Trophoblast cell (in vitro differentiated cells and primary cell): Measurements from ENCODE around the gene PFKFB2.

Source experiments
- DNase-seq, 2 donors: peaks; one replicate each; pipeline ENCODE4 v3.0.0-alpha.2; 2016
- H2AFZ ChIP-seq: 2 replicates; pipeline ENCODE4 v1.6.1; 2013; ENCODE audit warnings: low read length, moderate library complexity, mild to moderate bottlenecking; ENCODE audit not compliant: insufficient read depth, poor library complexity
- H2AK5ac ChIP-seq: 2 replicates; pipeline ENCODE4 v1.6.1; 2013; ENCODE audit warnings: mild to moderate bottlenecking, low read length
- H2BK120ac ChIP-seq: 2 replicates; pipeline ENCODE4 v1.6.1; 2013; ENCODE audit warnings: low read length, mild to moderate bottlenecking, moderate library complexity; ENCODE audit not compliant: insufficient read depth, poor library complexity
- H2BK12ac ChIP-seq: 2 replicates; pipeline ENCODE4 v1.6.1; 2013; ENCODE audit warnings: mild to moderate bottlenecking, low read length, moderate library complexity
- H2BK5ac ChIP-seq: 2 replicates; pipeline ENCODE4 v1.6.1; 2013; ENCODE audit warnings: low read length, low read depth, moderate library complexity, mild to moderate bottlenecking; ENCODE audit not compliant: poor library complexity
- H3K14ac ChIP-seq: 2 replicates; pipeline ENCODE4 v1.6.1; 2013; ENCODE audit warnings: mild to moderate bottlenecking, low read length
- H3K18ac ChIP-seq: 2 replicates; pipeline ENCODE4 v1.6.1; 2013; ENCODE audit warnings: mild to moderate bottlenecking, low read length
- H3K23ac ChIP-seq: 2 replicates; pipeline ENCODE4 v1.6.1; 2013; ENCODE audit warnings: low read length
- H3K27ac ChIP-seq: 2 replicates; pipeline ENCODE4 v1.5.1; 2013; ENCODE audit warnings: low read depth, mild to moderate bottlenecking, inconsistent platforms, low read length, moderate library complexity
- H3K27me3 ChIP-seq: 2 replicates; pipeline ENCODE4 v1.6.1; 2013; ENCODE audit warnings: inconsistent platforms, mild to moderate bottlenecking, low read length, moderate library complexity; ENCODE audit not compliant: insufficient read depth
- H3K36me3 ChIP-seq, 2 experiments: 1 replicate in 1 of 2; 2 replicates in 1 of 2; pipeline ENCODE4 v1.6.1; 2013; ENCODE audit warnings: low read length in 2 of 2, mild to moderate bottlenecking in 2 of 2, moderate library complexity in 1 of 2; ENCODE audit not compliant: insufficient read depth in 2 of 2, control insufficient read depth in 1 of 2
- H3K4ac ChIP-seq: 2 replicates; pipeline ENCODE4 v1.6.1; 2013; ENCODE audit warnings: low read depth, mild to moderate bottlenecking, low read length, moderate library complexity
- H3K4me1 ChIP-seq, 2 experiments: 1 replicate in 1 of 2; 2 replicates in 1 of 2; pipeline ENCODE4 v1.6.1; 2013; ENCODE audit warnings: low read length in 2 of 2, mild to moderate bottlenecking in 2 of 2, moderate library complexity in 1 of 2; ENCODE audit not compliant: insufficient read depth in 2 of 2, control insufficient read depth in 1 of 2
- H3K4me2 ChIP-seq: 2 replicates; pipeline ENCODE4 v1.6.1; 2013; ENCODE audit warnings: inconsistent platforms, mild to moderate bottlenecking, low read length, moderate library complexity
- H3K4me3 ChIP-seq: 2 replicates; pipeline ENCODE4 v1.5.1; 2013; ENCODE audit warnings: mild to moderate bottlenecking, low read depth, low read length, inconsistent platforms
- H3K79me1 ChIP-seq: one replicate; pipeline ENCODE4 v1.6.1; 2013; ENCODE audit warnings: low read length
- H3K79me2 ChIP-seq: 2 replicates; pipeline ENCODE4 v1.6.1; 2013; ENCODE audit warnings: low read length, mild to moderate bottlenecking; ENCODE audit not compliant: control insufficient read depth, insufficient read depth, poor library complexity
- H3K9ac ChIP-seq: 2 replicates; pipeline ENCODE4 v1.6.1; 2013; ENCODE audit warnings: mild to moderate bottlenecking, low read length
- H3K9me3 ChIP-seq: 2 replicates; pipeline ENCODE4 v1.6.1; 2013; ENCODE audit warnings: low read depth, mild to moderate bottlenecking, control low read depth, inconsistent platforms, low read length; ENCODE audit not compliant: insufficient read depth
- H4K12ac ChIP-seq: 2 replicates; pipeline ENCODE4 v1.6.1; 2013; ENCODE audit warnings: low read depth, mild to moderate bottlenecking, low read length, moderate library complexity
- H4K8ac ChIP-seq: 2 replicates; pipeline ENCODE4 v1.6.1; 2013; ENCODE audit warnings: low read depth, mild to moderate bottlenecking, low read length, moderate library complexity
- H4K91ac ChIP-seq: one replicate; pipeline ENCODE4 v1.6.1; 2013; ENCODE audit warnings: low read depth, mild to moderate bottlenecking, low read length, moderate library complexity
- WGBS: extraction: QIAGEN DNeasy Blood & Tissue Kit; methylation state at CpG from one replicate; pipeline ENCODE4 v1.1.7; 2013; ENCODE audit warnings: missing lambda C conversion rate; ENCODE audit not compliant: insufficient read length, insufficient coverage; ENCODE audit errors: extremely low coverage; 5-methylcytosine and 5-hydroxymethylcytosine counted together

PFKFB2 gene

DNA sequence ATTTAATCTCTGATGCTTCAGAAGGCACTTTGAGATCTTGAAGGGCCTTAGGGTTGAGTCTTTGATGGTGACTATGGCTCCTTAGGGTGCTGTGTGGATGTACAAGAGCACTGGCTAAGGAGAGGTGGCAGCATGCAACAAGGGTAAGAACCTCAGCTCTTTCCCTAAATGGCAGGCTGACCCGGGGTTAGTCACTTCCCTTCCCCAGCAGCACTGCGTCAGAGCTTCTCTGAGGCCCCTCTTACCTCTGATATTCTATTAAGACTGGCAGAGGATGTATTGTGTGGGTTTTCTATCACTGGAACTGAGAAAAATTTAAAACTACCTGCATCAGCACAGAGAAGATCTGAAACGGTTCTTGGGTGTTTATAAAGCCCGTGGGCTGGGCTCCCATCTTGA, 32.4 kb upstream of the PFKFB2 start:
- H2AK5ac ChIP-seq = no peak overlapping the region
- H3K79me1 ChIP-seq = peaks cover 2% of the 10 kb centered on the region
- peaks cover 7 to 9% of the 10 kb centered on the region in 2 experiments for H3K4me1 ChIP-seq
- no peak overlapping the region for H2BK5ac ChIP-seq
- H3K4ac ChIP-seq = no peak overlapping the region
- H2BK120ac ChIP-seq = no peak overlapping the region
- DNase-seq = no peak
- no CpG with 5 or more reads among the region's 4 CpGs for WGBS
- no peak overlapping the region for H3K27ac ChIP-seq
- no peak overlapping the region for H3K9ac ChIP-seq
- H3K27me3 ChIP-seq = no peaks in the 10 kb centered on the region
- H4K91ac ChIP-seq = no peak overlapping the region
- no peak overlapping the region for H4K8ac ChIP-seq
- no peak overlapping the region for H3K4me3 ChIP-seq
- H3K4me2 ChIP-seq = no peak overlapping the region
- no peaks in the 10 kb centered on the region for H3K79me2 ChIP-seq
- no peak overlapping the region for H2AFZ ChIP-seq
- no peak overlapping the region for H3K18ac ChIP-seq
- no peak overlapping the region for H3K14ac ChIP-seq
- no peaks in the 10 kb centered on the region for H3K9me3 ChIP-seq
- no peaks in the 10 kb centered on the region for H3K36me3 ChIP-seq
- H2BK12ac ChIP-seq = no peak overlapping the region
- H3K23ac ChIP-seq = no peak overlapping the region
- H4K12ac ChIP-seq = no peak overlapping the region

DNA sequence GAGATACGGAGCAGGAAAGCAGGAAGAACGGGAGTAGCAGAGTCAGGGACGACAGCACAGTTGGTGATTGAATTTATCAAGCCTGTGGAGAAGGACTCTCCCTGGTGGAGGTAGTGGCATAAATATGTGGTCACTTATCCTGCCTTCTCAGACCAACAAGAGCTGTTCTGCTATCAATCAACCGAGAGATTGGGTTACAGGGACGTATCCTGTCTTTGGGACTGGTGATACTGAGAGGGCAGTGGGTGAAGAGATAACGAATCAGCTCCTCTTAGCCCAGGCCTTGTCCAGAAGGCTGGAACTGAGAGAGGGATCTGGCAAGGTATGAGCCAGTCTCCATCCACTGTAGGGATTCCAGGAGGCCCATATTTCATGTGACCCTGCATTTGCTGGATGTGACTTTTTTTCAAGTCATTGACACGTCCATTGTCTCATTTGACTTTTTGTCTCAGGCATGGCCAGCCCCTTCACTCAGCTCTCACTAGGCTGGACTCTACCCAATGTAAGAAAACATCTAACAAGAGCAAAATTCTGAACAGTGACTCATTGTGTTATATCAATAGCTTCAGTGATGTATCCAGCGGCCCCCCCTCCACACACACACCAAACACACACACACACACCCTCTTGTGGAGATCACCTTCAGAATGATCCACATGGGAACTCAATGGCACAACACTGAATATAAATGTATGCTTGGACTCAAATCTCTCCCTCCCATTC, 31.8 kb upstream of the PFKFB2 start:
- Histone ChIP-seq H3K9ac (no peak overlapping the region), H2BK120ac (no peak overlapping the region)
- no CpG with 5 or more reads among the region's 8 CpGs for WGBS

DNA sequence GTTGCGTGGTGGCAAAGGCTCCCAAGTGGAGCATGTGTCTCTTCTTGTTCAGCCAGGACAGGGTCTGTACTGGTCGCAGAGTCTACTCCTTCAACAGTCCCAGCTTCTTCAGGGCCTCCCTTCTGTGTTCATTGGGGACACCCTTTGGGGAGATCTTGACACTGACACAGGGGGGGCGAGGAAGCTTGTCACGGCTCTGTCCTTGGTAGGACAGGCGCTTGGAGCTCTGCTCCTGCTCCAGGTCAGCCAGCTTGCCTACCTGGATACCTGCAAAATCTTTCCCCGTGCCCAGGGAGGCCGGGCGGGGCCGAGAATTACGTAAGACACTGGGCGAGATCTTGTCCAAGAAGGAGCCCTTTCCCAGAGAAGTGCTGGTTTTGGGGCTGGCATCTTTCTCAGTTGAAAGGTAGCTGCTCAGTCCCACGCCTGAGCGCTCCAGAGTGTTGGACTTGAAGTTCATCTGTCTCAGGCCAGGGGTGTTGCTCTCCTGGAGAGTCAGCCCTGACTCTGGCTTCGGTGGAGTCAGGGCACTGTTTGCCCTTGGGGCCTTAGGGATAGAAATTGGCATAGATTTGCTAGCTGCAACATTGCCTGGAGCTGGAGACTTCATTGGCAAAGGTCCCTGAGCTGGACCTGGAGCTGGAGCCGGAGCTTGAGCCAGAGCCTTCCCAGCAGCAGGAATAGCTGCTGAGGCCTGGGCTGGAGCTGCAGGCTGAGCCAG, 31.0 kb upstream of the PFKFB2 start:
- Histone ChIP-seq H3K36me3 (no peaks in the 10 kb centered on the region), H3K4me3 (no peak overlapping the region), H3K18ac (no peak overlapping the region), H3K4me2 (no peak overlapping the region), H3K14ac (no peak overlapping the region), H3K79me2 (no peaks in the 10 kb centered on the region), H3K9me3 (no peaks in the 10 kb centered on the region), H2AK5ac (no peak overlapping the region), H4K91ac (no peak overlapping the region), H4K8ac (no peak overlapping the region), H4K12ac (no peak overlapping the region), H3K4me1 (peaks cover 7 to 9% of the 10 kb centered on the region in 2 experiments), H3K27me3 (no peaks in the 10 kb centered on the region), H3K4ac (no peak overlapping the region), H3K79me1 (peaks cover 2% of the 10 kb centered on the region), H2BK5ac (no peak overlapping the region), H2AFZ (no peak overlapping the region), H2BK120ac (no peak overlapping the region), H2BK12ac (no peak overlapping the region), H3K23ac (no peak overlapping the region), H3K27ac (no peak overlapping the region), H3K9ac (no peak overlapping the region)
- DNase-seq = no peak
- no CpG with 5 or more reads among the region's 15 CpGs for WGBS

More for the DNA sequence above, 31.8 kb upstream of the PFKFB2 start:
- Histone ChIP-seq H2AK5ac (no peak overlapping the region), H3K14ac (no peak overlapping the region), H3K4me3 (no peak overlapping the region), H4K8ac (no peak overlapping the region), H2BK12ac (no peak overlapping the region), H3K4me2 (no peak overlapping the region), H2BK5ac (no peak overlapping the region), H3K27me3 (no peaks in the 10 kb centered on the region), H3K9me3 (no peaks in the 10 kb centered on the region), H3K4ac (no peak overlapping the region), H3K23ac (no peak overlapping the region), H3K27ac (no peak overlapping the region), H3K4me1 (peaks cover 7 to 9% of the 10 kb centered on the region in 2 experiments), H4K12ac (no peak overlapping the region), H4K91ac (no peak overlapping the region), H2AFZ (no peak overlapping the region), H3K36me3 (no peaks in the 10 kb centered on the region), H3K18ac (no peak overlapping the region), H3K79me1 (peaks cover 2% of the 10 kb centered on the region), H3K79me2 (no peaks in the 10 kb centered on the region)
- no peak for DNase-seq

DNA sequence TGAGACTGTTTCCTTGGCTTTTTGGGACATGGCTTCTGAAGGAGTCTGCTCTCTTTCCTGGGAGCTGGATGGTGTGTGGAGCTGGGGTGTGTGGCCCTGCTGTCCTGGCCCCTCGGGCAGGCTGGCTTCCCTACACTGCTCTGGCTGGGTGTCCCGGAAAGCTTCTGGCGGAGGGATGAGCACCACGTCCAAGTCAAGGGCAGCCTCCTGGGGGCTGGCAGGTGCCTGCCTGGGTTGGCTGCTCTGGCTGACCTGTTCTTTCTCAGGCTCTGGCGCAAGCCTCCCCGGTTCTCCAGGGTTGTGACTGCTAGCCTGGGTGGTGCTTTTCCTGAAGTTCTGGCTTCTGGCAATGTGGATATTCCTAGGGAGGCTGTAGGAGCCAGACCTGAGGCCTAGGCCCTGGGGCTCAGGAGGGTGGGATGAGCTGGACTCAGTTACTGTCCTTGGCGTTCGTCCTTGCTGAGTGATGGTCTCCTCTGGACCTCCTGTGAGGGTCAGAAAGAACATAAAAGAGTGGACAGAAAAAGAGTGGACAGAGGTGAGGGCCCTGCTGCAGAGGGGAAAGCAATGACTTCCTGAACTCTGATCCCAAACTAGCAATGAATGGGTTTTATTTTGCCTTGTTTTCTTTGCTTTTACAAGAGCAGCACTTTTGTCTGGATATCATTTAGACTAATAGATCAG, 29.9 kb upstream of the PFKFB2 start:
- H4K8ac ChIP-seq = no peak overlapping the region
- H2AFZ ChIP-seq = no peak overlapping the region
- no peak overlapping the region for H3K4me2 ChIP-seq
- H3K9ac ChIP-seq = no peak overlapping the region
- H2BK120ac ChIP-seq = no peak overlapping the region
- no peaks in the 10 kb centered on the region for H3K36me3 ChIP-seq
- H3K79me1 ChIP-seq = peaks cover 2% of the 10 kb centered on the region
- no CpG with 5 or more reads among the region's 8 CpGs for WGBS
- H3K4me1 ChIP-seq = peaks cover 7 to 9% of the 10 kb centered on the region in 2 experiments
- no peak overlapping the region for H2BK5ac ChIP-seq
- no peak overlapping the region for H4K12ac ChIP-seq
- no peak overlapping the region for H2AK5ac ChIP-seq
- H3K18ac ChIP-seq = no peak overlapping the region
- no peaks in the 10 kb centered on the region for H3K9me3 ChIP-seq
- no peak overlapping the region for H2BK12ac ChIP-seq
- H3K79me2 ChIP-seq = no peaks in the 10 kb centered on the region
- no peak overlapping the region for H3K23ac ChIP-seq
- no peak overlapping the region for H4K91ac ChIP-seq
- no peak for DNase-seq
- no peak overlapping the region for H3K27ac ChIP-seq
- no peak overlapping the region for H3K4ac ChIP-seq
- H3K27me3 ChIP-seq = no peaks in the 10 kb centered on the region
- no peak overlapping the region for H3K4me3 ChIP-seq
- no peak overlapping the region for H3K14ac ChIP-seq
